ENCODE measurements around the gene OR1E1. TPM values are rescaled to one million over a fixed set of nuclear protein-coding genes. Genes with fewer than 3 reads are reported as not detected.
"Not testable (repeated sequence)": the region's sequence is repeated elsewhere in the genome, so short reads cannot be mapped to it uniquely, and the experiment has no call there.

Gene OR1E1
- total RNA-seq, 4 donors from 2014 or later, result not detected

DNA sequence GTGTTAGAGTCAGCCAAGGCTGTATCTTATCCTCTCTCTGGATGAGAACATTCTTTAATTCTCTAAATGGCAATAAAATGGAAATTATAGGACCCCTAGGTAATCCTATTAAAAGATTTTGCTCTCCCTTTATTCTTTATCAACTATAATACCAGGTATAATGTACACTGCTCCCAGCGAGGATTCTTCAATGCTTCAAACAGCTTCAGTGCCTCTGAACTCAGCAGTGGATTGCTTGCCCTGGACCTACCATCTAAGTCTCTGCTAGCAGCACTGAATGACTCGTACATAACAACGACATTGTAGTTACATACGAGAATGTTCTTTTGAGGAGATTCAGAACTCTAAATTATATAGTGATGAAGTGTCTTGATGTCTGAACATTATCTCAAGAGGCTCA, 8.4 kb downstream of the OR1E1 start:
- 74% methylated on average over 4 of the region's 4 CpGs for WGBS, 2 donors
- TF ChIP-seq POLR2A (IDR thresholded peaks at IDR 0.05) (no peak), CTCF (IDR thresholded peaks at IDR 0.05) (no peak)

DNA sequence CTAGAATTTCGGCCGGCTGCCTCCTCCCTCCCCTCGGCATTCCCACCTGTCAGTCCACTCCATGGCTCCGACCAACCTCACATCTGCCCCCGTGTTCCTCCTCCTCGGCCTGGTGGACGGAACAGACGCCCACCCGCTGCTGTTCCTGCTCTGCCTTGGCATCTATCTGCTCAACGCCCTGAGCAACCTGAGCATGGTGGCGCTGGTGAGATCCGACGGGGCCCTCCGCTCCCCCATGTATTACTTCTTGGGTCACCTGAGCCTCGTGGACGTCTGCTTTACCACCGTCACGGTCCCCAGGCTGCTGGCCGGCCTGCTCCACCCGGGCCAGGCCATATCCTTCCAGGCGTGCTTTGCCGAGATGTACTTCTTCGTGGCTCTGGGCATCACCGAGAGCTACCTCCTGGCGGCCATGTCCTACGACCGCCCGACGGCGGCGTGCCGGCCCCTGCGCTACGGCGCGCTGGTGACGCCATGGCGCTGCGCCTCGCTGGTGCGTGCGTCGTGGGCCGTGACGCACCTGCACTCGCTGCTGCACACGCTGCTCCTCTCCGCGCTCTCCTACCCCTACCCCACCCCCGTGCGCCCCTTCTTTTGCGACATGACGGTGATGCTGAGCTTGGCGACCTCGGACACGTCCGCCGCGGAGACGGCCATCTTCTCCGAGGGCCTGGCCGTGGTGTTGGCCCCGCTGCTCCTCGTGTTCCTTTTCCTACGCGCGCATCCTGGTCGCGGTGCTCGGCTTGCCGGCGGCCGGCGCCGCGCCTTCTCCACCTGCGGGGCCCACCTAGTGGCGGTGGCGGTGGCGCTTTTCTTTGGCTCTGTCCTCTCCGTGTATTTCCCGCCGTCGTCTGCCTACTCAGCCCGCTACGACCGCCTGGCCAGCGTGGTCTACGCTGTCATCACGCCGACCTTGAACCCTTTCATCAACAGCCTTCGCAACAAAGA, 12.1 kb downstream of the OR1E1 start, which contains the start of gene OR3A2:
Gene OR3A2, minus strand, starts transcription at position 440 of the 948 bp plus-strand sequence.
- no peak for TF ChIP-seq CTCF (IDR thresholded peaks at IDR 0.05)
- TF ChIP-seq POLR2A (IDR thresholded peaks at IDR 0.05), result no peak
- 35 to 38% methylated on average over 81 to 87 of the region's 92 CpGs for WGBS, 2 donors
- no peak for DNase-seq (ENCODE audit: low spot score in 2 of 2)
- no peak within 1 kb of the TSS for H3K4me3 ChIP-seq (ENCODE audit: low read depth, poor library complexity, severe bottlenecking)
- intact Hi-C loops (cut with DNase I; ENCODE audit: low total_unique reads), result no loop called here

More for the DNA sequence above, 8.4 kb downstream of the OR1E1 start:
- H3K4me3 ChIP-seq (ENCODE audit: low read depth, poor library complexity, severe bottlenecking), result no peak overlapping the region
- no peak for DNase-seq (ENCODE audit: low spot score in 2 of 2)
- intact Hi-C loops (cut with DNase I; ENCODE audit: low total_unique reads), result no loop called here

- intact Hi-C loops (cut with DNase I; ENCODE audit: low total_unique reads), result no loop called here
- H3K4me3 ChIP-seq (ENCODE audit: low read depth, poor library complexity, severe bottlenecking), result no peak overlapping the region
- DNase-seq (ENCODE audit: low spot score in 2 of 2), result no peak
- TF ChIP-seq POLR2A (IDR thresholded peaks at IDR 0.05) (no peak), CTCF (IDR thresholded peaks at IDR 0.05) (no peak)
- 66 to 67% methylated on average over 5 of the region's 5 CpGs for WGBS, 2 donors
Observed at GRCh38 chr17:3381957-3382356, 16.3 kb downstream of the OR1E1 start.

DNA sequence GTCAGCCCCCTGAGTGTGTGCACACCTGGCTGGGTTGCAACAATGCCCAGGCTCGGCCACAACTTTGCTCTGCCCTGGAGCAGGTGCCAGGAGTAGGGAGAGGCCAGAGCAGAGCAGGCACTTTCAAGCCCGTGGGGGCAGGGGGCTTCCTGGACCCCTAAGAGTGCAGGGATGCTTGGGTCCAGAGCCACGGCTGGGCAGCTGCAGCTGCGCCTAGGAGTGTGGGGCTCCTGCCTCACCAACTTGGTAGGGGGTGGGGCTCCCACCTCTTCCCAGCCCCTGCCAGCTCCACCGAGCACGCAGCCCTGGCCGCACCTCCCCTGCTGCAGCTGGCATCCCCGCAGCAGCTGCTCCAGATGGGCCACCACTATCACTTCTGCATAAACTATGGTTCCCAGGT, 19.9 kb downstream of the OR1E1 start:
- 74 to 78% methylated on average over 6 to 8 of the region's 8 CpGs for WGBS, 2 donors
- no peak for DNase-seq (ENCODE audit: low spot score in 2 of 2)
- no peak overlapping the region for H3K4me3 ChIP-seq (ENCODE audit: low read depth, poor library complexity, severe bottlenecking)
- intact Hi-C loops (cut with DNase I; ENCODE audit: low total_unique reads), result no loop called here
- no peak for TF ChIP-seq CTCF (IDR thresholded peaks at IDR 0.05)
- no peak for TF ChIP-seq POLR2A (IDR thresholded peaks at IDR 0.05)

GRCh38 chr17:3371167-3371566, 27.0 kb downstream of the OR1E1 start:
- no CpG with 5 or more reads among the region's 31 CpGs for WGBS, 2 donors
- intact Hi-C loops (cut with DNase I; ENCODE audit: low total_unique reads); DNase-seq (ENCODE audit: low spot score in 2 of 2); H3K4me3 ChIP-seq (ENCODE audit: low read depth, poor library complexity, severe bottlenecking): not testable (repeated sequence)

Other genes with a start within 250 kb of the OR1E1 start
- gene OR1A2, start 200.9 kb downstream of the OR1E1 start, total RNA-seq, result not detected
- not detected for gene OR1A1, start 190.7 kb downstream of the OR1E1 start, total RNA-seq
- gene OR3A1, start 100.0 kb downstream of the OR1E1 start, total RNA-seq, result not detected
- 1 to 10 TPM in 1 of 4 donors, not detected in 3; 1.0 TPM for gene OR3A2, start 12.1 kb downstream of the OR1E1 start, total RNA-seq
- gene OR3A3, start 13.0 kb upstream of the OR1E1 start, total RNA-seq, result not detected
- not detected for gene OR1E2, start 35.4 kb upstream of the OR1E1 start, total RNA-seq
- 1 to 10 TPM in 1 of 4 donors, not detected in 3; 1.6 TPM for gene SPATA22, start 73.4 kb upstream of the OR1E1 start, total RNA-seq
- gene ASPA, start 77.6 kb upstream of the OR1E1 start, total RNA-seq, result 1 to 10 TPM in 3 of 4 donors, under 1 TPM in 1; 0.69 to 3.2 (median 1.4) TPM
- gene TRPV3, start 159.4 kb upstream of the OR1E1 start, total RNA-seq, result 10 to 100 TPM; 21.8 to 33.2 (median 25.1) TPM
- gene TRPV1, start 211.0 kb upstream of the OR1E1 start, total RNA-seq, result 1 to 10 TPM; 4.3 to 7.9 (median 5.2) TPM
- gene SHPK, start 237.8 kb upstream of the OR1E1 start, total RNA-seq, result 10 to 100 TPM; 18.2 to 30.3 (median 23.1) TPM
- gene CTNS, start 238.3 kb upstream of the OR1E1 start, total RNA-seq, result 10 to 100 TPM; 23.7 to 40.0 (median 29.6) TPM

Data from lower leg skin (tissue), 4 donors.